Posterior cingulate gyrus (tissue), 11 donors: ENCODE results near the gene ICOS.
"Not testable (repeated sequence)": the region's sequence is repeated elsewhere in the genome, so short reads cannot be mapped to it uniquely, and the experiment has no call there.

Source experiments
- DNase-seq, 10 donors: peaks; one replicate each; pipeline versions ENCODE4 v3.0.0 to v3.0.0-alpha.2; 2020 to 2021; ENCODE audit warnings: mixed read lengths in 3 of 10
- intact Hi-C: fragments of 100-400 bp; cut with DNase I; formaldehyde crosslinking; loops from one replicate; pipeline ENCODE4 v1.15.1; 2023

Gene ICOS

DNA sequence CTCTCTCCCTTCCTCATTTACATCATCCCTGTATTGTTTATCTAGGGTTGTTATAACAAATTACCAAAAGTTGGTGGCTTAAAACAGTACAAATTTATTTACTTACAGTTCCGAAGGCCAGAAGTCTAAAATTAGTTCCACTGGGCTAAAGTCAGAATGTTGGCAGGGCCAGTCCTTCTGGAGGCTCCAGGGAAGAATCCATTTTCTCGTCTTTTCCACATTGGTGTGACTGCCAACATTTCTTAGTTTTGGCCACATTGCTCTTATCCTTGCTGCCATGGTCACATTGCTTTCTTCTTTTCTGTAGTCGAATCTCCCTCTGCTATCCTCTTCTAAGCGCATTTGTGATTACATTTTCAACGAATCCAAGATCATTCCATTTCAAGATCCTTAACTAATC is 34.7 kb downstream of the ICOS start:
- DNase-seq: no peak
- intact Hi-C loops: no loop called here

DNA sequence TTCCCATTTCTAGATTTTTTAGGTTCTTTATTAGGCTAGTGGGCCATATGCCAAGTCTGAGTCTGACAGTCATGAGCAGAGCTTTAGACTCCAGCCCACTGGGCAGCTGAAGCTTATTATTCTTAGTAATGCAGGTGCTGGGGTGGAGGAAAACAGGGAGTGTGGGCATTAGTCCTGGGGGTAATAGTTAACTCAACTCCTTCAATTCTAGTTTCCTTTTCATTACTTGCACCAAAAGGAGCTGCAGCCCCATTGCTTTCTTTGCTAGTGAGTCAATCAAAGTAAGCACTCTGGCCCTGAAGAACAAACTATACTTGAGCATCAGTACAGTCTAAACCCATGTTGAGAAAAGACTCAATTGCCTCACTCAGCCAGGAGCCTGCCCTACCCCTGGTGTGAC is 35.5 kb downstream of the ICOS start:
- DNase-seq: no peak
- intact Hi-C loops: no loop called here

- intact Hi-C loops: no loop called here
- DNase-seq: no peak
Observed at GRCh38 chr2:203973000-203973399, 36.4 kb downstream of the ICOS start.

DNA sequence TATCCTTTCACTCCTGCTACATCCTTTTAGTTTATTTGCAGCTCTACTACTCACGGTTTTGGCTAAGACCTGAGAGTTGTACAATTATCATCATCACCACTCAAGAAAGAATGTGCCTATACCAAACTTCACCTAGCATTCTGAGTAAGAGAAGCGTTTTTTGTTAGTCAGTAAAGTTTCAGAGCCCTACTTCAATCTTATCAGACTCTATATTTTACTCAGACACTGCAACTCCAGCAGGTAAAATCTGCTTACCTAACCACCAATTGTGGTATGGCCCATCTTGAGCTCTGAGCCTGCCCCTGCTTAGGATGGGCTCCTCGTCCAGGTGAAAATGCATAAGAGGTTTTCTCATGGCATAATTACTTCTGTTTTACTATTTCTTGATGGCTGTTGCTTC is 37.1 kb downstream of the ICOS start:
- no peak for DNase-seq
- intact Hi-C loops: no loop called here

GRCh38 chr2:203975912-203976311 is 39.3 kb downstream of the ICOS start:
- intact Hi-C loops: no loop called here
- no peak for DNase-seq

- intact Hi-C loops: no loop called here
- DNase-seq: no peak
Observed at GRCh38 chr2:203982276-203982675, 45.7 kb downstream of the ICOS start.

GRCh38 chr2:203983064-203983715 is 46.6 kb downstream of the ICOS start:
- intact Hi-C loops: no loop called here
- DNase-seq: peak in 1 of 10 donors; percentile 20

GRCh38 chr2:203985978-203986377 is 49.4 kb downstream of the ICOS start:
- DNase-seq, intact Hi-C loops: not testable (repeated sequence)

GRCh38 chr2:203987959-203988358 is 51.4 kb downstream of the ICOS start:
- intact Hi-C loops: no loop called here
- DNase-seq: no peak

DNA sequence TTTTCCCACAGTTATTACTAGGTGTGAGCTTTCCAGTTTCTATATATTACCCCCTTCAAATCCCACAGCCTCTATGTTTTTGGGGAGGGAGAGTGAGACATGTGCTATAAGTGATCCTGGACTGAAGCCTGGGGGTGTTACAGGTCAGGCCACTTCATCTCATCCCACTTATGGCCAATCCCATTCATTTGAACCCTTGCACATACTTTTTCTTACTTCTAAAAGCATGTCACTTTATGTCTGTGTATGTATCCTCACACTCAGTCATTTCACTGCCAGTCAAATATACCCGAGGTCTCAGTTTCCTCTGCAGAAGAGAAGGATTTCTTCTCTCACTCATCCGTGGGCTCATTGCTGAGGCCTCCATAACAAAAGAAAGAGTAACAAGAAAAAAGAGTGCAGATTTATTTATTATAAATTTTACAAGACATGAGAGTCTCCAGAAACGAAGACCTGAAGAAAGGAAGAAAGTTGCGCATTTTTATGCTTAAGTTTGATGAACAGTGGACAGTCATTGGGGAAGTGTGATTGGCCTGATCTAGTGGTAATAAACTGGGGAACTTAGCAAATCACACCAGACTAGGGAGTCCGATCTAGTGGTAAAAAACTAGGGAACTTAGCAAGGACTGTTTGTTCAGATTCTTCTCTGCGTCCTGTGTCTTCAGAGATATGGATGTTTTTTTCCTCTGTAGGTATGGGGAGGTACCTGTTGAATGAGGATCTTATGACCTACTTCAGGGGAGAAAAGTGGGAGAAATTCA is 52.1 kb downstream of the ICOS start:
- no peak for DNase-seq
- intact Hi-C loops: no loop called here

GRCh38 chr2:203989521-203989920 is 53.0 kb downstream of the ICOS start:
- intact Hi-C loops: no loop called here
- no peak for DNase-seq

GRCh38 chr2:203992509-203992908 is 55.9 kb downstream of the ICOS start:
- intact Hi-C loops: no loop called here
- no peak for DNase-seq

- intact Hi-C loops: no loop called here
- DNase-seq: no peak
Observed at GRCh38 chr2:203993011-203993410, 56.4 kb downstream of the ICOS start.

DNA sequence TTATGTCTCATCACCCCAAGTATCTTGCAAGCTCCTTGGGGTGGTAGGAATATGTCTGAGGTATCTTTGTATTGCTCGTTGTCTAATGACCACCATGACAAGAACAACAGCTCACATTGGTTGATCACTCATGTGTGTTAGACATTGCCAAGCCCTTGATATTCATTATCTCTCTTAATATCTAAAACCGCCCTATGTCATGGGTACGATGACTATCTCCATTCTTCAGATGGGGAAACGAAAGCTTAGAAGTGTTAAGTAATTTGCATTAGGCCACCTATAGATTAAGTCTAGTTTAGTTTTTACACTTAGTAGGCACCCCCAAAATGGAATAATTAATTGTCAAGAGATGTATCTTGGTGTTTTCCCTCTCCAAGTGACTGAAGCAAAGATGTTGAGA is 57.0 kb downstream of the ICOS start:
- no peak for DNase-seq
- intact Hi-C loops: no loop called here

DNA sequence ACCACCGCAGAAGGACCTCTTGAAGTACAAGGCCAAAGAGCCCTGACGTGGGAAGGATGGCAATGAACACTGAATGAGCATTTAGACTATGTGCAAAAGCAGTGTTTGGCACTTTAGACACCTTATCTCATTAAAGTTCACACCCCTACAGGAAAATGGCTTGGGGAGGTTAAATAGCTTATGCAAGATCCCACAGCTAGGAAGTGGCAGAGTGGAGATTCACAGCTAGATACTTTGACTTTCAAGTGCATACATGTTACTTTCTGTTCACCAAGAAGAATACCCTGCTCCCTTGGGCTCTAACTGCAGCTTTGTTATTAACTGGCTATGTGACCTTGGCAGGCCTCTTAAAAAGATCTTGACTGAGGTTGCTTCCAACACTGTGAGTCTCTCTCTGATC is 58.2 kb downstream of the ICOS start:
- intact Hi-C loops: no loop called here
- no peak for DNase-seq

DNA sequence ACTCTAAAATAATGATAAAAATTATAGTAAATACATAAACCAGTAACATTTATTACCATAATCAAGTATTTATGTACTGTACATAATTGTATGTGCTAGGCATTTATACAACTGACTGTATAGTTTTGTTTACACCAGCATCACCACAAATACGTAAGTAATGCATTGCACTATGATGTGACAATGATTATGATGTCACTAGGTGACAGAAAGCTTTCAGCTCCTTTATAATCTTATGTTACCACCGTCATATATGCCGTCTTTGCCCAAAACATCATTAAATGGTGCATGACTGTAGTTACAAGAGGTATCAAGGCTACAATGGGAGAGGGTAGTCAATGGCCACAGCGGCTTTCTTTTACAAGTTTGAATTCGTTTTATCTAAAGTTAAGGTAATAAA is 60.1 kb downstream of the ICOS start:
- DNase-seq: no peak
- intact Hi-C loops: no loop called here

DNA sequence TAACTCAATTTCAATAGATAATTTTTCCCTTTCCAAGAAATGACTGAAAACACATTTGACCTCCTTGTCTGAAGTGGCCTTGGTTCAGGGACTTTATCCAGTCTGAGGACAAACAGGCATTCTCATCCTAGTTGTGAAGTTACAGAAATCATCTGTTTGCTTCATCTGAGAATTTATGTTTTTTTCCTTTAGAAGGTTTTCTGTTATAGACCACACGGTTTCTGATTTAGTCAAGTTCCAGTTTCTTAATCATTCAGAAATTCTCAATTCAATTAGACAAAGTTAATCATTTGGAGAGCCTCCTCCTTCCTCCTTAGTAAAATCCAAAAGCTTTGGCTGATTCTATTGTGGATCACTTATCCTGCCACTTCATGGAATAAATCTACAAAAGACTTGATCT is 60.9 kb downstream of the ICOS start:
- intact Hi-C loops: no loop called here
- no peak for DNase-seq

- no peak for DNase-seq
- intact Hi-C loops: no loop called here
Observed at GRCh38 chr2:203997980-203998809, 61.6 kb downstream of the ICOS start.

DNA sequence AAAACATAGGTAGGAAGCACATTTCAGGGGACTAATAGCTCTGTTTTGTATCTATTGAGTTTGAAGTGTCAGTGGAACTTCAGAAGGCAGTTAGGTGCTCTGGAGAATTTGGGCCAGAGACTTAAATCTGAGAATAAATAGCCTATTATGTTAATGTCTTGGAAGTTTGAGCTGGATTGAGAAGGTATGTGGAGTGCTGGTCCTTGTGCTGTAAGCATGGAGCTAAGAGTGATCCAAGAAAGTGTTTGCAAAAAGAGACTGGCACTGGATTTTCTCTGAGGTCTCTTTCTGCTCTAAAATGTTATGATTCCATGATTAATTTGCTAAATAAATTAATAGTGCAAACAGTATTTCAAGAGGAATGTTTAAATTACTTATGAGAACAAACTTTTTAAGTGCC is 63.3 kb downstream of the ICOS start:
- intact Hi-C loops: no loop called here

GRCh38 chr2:204000446-204000845 is 63.9 kb downstream of the ICOS start:
- intact Hi-C loops: no loop called here
- no peak for DNase-seq

More for the DNA sequence above, 63.3 kb downstream of the ICOS start:
- no peak for DNase-seq

GRCh38 chr2:204003276-204003990 is 66.9 kb downstream of the ICOS start:
- intact Hi-C loops: no loop called here
- DNase-seq: no peak
